GM18505 (cell line): ENCODE data around the gene HMX1.

Experiments used
- ATAC-seq: cut with Tn5 transposase; IDR thresholded peaks from one replicate; pipeline ENCODE4 v1.9.1; 2021; ENCODE audit not compliant: unreplicated experiment
- POLR2A ChIP-seq: IDR thresholded peaks from 4 replicates; pipeline ENCODE4 v1.6.1; 2011; ENCODE audit warnings: borderline replicate concordance; ENCODE audit not compliant: insufficient read depth, insufficient read length; ENCODE audit errors: extremely low read depth

HMX1 gene

GRCh38 chr4:8893624-8894423, 22.2 kb upstream of the HMX1 start:
- ATAC-seq = no peak
- no peak for TF ChIP-seq POLR2A

GRCh38 chr4:8893227-8893623, 21.6 kb upstream of the HMX1 start:
- TF ChIP-seq POLR2A = no peak
- no peak for ATAC-seq

GRCh38 chr4:8892556-8893226, 21.1 kb upstream of the HMX1 start:
- no peak for TF ChIP-seq POLR2A
- no peak for ATAC-seq

- no peak for TF ChIP-seq POLR2A
- no peak for ATAC-seq
Measured at GRCh38 chr4:8891646-8892555, 20.3 kb upstream of the HMX1 start.

- no peak for TF ChIP-seq POLR2A
- ATAC-seq = no peak
Measured at GRCh38 chr4:8891255-8891645, 19.6 kb upstream of the HMX1 start.

- no peak for TF ChIP-seq POLR2A
- ATAC-seq = no peak
Measured at GRCh38 chr4:8888856-8889255, 17.2 kb upstream of the HMX1 start.

GRCh38 chr4:8886612-8887406, 15.2 kb upstream of the HMX1 start:
- ATAC-seq = no peak
- no peak for TF ChIP-seq POLR2A

- ATAC-seq = no peak
- TF ChIP-seq POLR2A = no peak
Measured at GRCh38 chr4:8882239-8882638, 10.6 kb upstream of the HMX1 start.

GRCh38 chr4:8880851-8881250, 9.2 kb upstream of the HMX1 start:
- ATAC-seq = no peak
- no peak for TF ChIP-seq POLR2A

GRCh38 chr4:8879574-8879973, 7.9 kb upstream of the HMX1 start:
- no peak for TF ChIP-seq POLR2A
- ATAC-seq = no peak

GRCh38 chr4:8878421-8878820, 6.8 kb upstream of the HMX1 start:
- ATAC-seq = no peak
- TF ChIP-seq POLR2A = no peak

- ATAC-seq = no peak
- TF ChIP-seq POLR2A = no peak
Measured at GRCh38 chr4:8877780-8878040, 6.1 kb upstream of the HMX1 start.

- no peak for ATAC-seq
- no peak for TF ChIP-seq POLR2A
Measured at GRCh38 chr4:8876982-8877779, 5.5 kb upstream of the HMX1 start.
